Caco-2 (cell line): Measurements from ENCODE around the gene RBPJL. TPM values are rescaled to one million over a fixed set of nuclear protein-coding genes. Genes with fewer than 3 reads are reported as not detected.

Source experiments
- BruUV-seq: library from RNA; stranded (reverse); fragments of 400-500 nt; replicated peaks from 2 replicates; lab custom pipeline; 2021; lab: Mats Ljungman, UMichigan
- CTCF ChIA-PET: fragments of 300-600 bp; sonication (Branson Sonifier 250); formaldehyde crosslinking; loops from one replicate; lab custom pipeline; 2022; ENCODE audit warnings: antibody characterized with exemption; lab: Charles Lee
- POLR2A ChIA-PET: fragments of 300-600 bp; sonication (Branson Sonifier 250); formaldehyde crosslinking; loops from one replicate; lab custom pipeline; 2022; ENCODE audit warnings: antibody characterized with exemption; lab: Charles Lee
- DNase-seq, 2 experiments: peaks; one replicate each; pipeline versions ENCODE4 v3.0.0 to v3.0.0-alpha.2; 2020 to 2022
- H3K27me3 ChIP-seq: replicated peaks from 2 replicates; pipeline ENCODE4 v1.6.0; 2011; ENCODE audit warnings: low read length; ENCODE audit not compliant: control insufficient read depth, insufficient read depth
- H3K36me3 ChIP-seq: 2 replicates; pipeline ENCODE4 v1.5.1; 2011; ENCODE audit warnings: low read length; ENCODE audit not compliant: control insufficient read depth, insufficient read depth
- H3K4me1 ChIP-seq: fragments of 250-450 bp; sonication (Bioruptor Pico); 2 replicates; pipeline ENCODE4 v1.5.1; 2020; ENCODE audit warnings: mild to moderate bottlenecking
- H3K4me3 ChIP-seq: 2 replicates; pipeline ENCODE4 v1.5.1; 2011; ENCODE audit warnings: low read depth, mild to moderate bottlenecking, control low read depth, low read length
- H3K9me3 ChIP-seq: fragments of 250-450 bp; sonication (Bioruptor Pico); 2 replicates; pipeline ENCODE4 v1.5.1; 2020; ENCODE audit warnings: mild to moderate bottlenecking, moderate library complexity
- H3K27ac Mint-ChIP-seq: one replicate; pipeline ENCODE4 v1.8.0; 2022; ENCODE audit warnings: mixed read lengths; ENCODE audit not compliant: unreplicated experiment
- H3K27me3 Mint-ChIP-seq: one replicate; pipeline ENCODE4 v1.8.0; 2022; ENCODE audit warnings: mixed read lengths; ENCODE audit not compliant: insufficient read depth, unreplicated experiment
- H3K36me3 Mint-ChIP-seq: one replicate; pipeline ENCODE4 v1.8.0; 2022; ENCODE audit warnings: mild to moderate bottlenecking, mixed read lengths; ENCODE audit not compliant: insufficient read depth, unreplicated experiment
- H3K4me1 Mint-ChIP-seq: one replicate; pipeline ENCODE4 v1.8.0; 2022; ENCODE audit warnings: low read depth, mixed read lengths; ENCODE audit not compliant: unreplicated experiment
- H3K4me3 Mint-ChIP-seq: one replicate; pipeline ENCODE4 v1.8.0; 2022; ENCODE audit warnings: mild to moderate bottlenecking, moderate library complexity, mixed read lengths; ENCODE audit not compliant: unreplicated experiment
- H3K9me3 Mint-ChIP-seq: one replicate; pipeline ENCODE4 v1.8.0; 2022; ENCODE audit warnings: mixed read lengths; ENCODE audit not compliant: unreplicated experiment
- intact Hi-C: fragments of 100-400 bp; cut with micrococcal nuclease; formaldehyde crosslinking; loops from one replicate; pipeline ENCODE4 v1.10.0; 2022; ENCODE audit not compliant: unreplicated experiment
- total RNA-seq: library from RNA; stranded (reverse); gene quantifications from 2 replicates; pipeline ENCODE4 v1.2.3, GENCODE V29; 2022
- TF ChIP-seq, protein P1 (sequence below), 2 experiments: fragments of 200-600 bp in 1 of 2; IDR thresholded peaks; 1 replicate in 1 of 2; 2 replicates in 1 of 2; pipeline versions ENCODE4 v1.5.1 to v1.8.0; 2011 to 2022; ENCODE audit warnings: antibody characterized with exemption in 1 of 2, control low read depth in 1 of 2, inconsistent platforms in 1 of 2, low read depth in 1 of 2, low read length in 1 of 2, mild to moderate bottlenecking in 1 of 2, moderate library complexity in 1 of 2; ENCODE audit not compliant: insufficient read depth in 1 of 2, severe bottlenecking in 1 of 2, unreplicated experiment in 1 of 2

Gene RBPJL
- total RNA-seq, 1 experiment from 2014 or later: not detected

DNA sequence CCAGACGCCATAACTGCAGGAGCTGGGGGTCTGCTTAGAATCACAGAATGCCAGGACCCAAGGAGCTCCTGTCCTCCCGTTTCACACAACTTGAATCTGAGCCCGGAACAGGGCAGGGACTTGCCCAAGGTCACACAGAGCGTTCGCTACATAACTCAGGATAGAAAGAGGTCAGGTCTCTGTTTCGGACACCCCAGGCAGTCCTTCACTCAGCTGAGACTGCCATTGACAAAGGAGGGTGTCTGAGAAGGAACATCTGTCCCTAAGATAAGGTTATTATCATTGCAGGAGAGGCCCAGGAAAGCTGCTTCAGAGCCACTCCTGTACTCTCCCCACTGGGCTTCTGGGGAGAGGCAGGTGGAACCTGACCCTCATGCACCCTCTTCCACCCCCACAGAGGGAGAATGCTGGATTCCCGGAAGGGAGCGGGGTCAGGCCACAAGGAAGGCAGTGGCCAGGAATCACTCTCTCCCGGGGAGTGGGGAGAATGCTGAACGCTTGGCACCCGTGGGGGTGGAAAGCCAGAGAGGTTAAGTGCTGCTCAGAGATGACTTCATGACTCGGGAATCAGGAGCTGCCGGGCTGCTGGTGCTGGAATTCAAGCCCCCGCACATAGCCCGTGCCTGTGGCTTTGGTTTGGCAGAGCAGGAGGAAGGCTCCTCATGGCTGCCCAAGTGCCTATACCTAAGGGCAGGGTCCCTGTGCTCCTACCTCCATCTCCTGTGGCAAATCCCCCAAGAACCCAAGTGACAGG lies 30.9 kb downstream of the RBPJL start:
- H3K27ac Mint-ChIP-seq: peak overlapping the region; percentile 77
- peaks cover 99% of the 10 kb centered on the region for H3K36me3 Mint-ChIP-seq
- peak overlapping the region; percentile 4 for H3K4me3 Mint-ChIP-seq
- no peaks in the 10 kb centered on the region for H3K9me3 ChIP-seq
- H3K4me3 ChIP-seq: no peak overlapping the region
- TF ChIP-seq, protein P1, sequence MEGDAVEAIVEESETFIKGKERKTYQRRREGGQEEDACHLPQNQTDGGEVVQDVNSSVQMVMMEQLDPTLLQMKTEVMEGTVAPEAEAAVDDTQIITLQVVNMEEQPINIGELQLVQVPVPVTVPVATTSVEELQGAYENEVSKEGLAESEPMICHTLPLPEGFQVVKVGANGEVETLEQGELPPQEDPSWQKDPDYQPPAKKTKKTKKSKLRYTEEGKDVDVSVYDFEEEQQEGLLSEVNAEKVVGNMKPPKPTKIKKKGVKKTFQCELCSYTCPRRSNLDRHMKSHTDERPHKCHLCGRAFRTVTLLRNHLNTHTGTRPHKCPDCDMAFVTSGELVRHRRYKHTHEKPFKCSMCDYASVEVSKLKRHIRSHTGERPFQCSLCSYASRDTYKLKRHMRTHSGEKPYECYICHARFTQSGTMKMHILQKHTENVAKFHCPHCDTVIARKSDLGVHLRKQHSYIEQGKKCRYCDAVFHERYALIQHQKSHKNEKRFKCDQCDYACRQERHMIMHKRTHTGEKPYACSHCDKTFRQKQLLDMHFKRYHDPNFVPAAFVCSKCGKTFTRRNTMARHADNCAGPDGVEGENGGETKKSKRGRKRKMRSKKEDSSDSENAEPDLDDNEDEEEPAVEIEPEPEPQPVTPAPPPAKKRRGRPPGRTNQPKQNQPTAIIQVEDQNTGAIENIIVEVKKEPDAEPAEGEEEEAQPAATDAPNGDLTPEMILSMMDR (IDR thresholded peaks at IDR 0.05; ENCODE audit: insufficient read depth in 1 of 2, low read depth in 1 of 2, low read length in 1 of 2, severe bottlenecking in 1 of 2, unreplicated experiment in 1 of 2): no peak
- no peaks in the 10 kb centered on the region for H3K27me3 Mint-ChIP-seq
- BruUV-seq: no TSS peak
- peaks cover 67% of the 10 kb centered on the region for H3K4me1 Mint-ChIP-seq
- no peaks in the 10 kb centered on the region for H3K27me3 ChIP-seq
- peaks cover 18% of the 10 kb centered on the region for H3K36me3 ChIP-seq
- CTCF ChIA-PET: interaction anchor here (0.6 to 2.0 kb wide), 10 partner anchors 11 to 1506 kb away, joined by 3 to 17 read pairs (median 6); partner anchors contain the start of gene SYS1
- H3K9me3 Mint-ChIP-seq: no peaks in the 10 kb centered on the region
- intact Hi-C loops: no loop called here
- POLR2A ChIA-PET: interaction anchor here (0.9 to 1.5 kb wide), 3 partner anchors 10 to 26 kb away, joined by 4 to 8 read pairs (median 6); partner anchors contain the start of genes SDC4 and SYS1
- peaks cover 66% of the 10 kb centered on the region for H3K4me1 ChIP-seq
- peak in 1 of 2 experiments; percentile 70 for DNase-seq

DNA sequence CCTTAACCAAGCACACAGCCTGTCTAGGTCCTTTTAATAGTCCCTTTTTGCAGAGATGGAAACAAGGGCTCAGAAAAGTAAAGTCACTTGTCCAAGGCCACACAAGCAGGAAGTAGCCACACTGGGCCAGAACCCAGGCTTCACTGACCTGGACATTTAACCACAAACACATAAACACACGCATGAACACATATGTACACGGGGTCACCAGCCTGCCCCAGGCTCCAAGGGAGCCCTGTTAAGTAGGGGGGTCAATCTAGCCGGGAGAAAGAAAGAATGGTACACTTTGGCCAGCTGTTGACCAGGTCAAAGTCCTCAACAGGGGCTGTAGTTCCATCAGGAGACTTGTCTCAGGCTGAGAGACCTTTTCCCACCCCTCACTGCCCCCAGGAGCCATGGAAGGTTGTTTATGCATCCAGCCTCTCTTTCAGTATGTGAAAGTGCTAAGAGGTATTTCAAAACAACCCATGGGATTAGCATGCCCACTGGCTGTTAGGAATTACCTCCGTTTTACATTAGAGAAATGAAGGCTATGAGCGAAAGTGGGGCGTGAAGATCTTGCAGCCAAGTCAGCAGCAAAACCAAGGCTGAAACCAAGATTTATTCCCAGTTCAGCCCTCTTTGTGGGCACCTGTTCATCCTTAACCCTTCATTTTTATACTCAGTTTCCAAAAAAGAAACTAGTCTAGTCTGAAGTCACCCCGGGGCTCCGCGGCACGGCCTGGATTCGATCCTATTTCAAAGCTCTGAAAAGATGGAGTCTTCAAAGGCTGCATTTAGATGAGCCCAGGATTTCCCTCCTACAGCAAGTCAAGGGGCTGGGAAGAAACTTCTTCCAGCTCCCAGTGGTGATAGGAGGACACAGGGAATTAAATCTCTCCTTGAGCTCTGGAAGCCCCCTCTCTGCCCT lies 31.7 kb downstream of the RBPJL start:
- Histone ChIP-seq H3K4me3 (no peak overlapping the region), H3K9me3 (no peaks in the 10 kb centered on the region), H3K27me3 (no peaks in the 10 kb centered on the region), H3K36me3 (peaks cover 17% of the 10 kb centered on the region), H3K4me1 (peaks cover 74% of the 10 kb centered on the region)
- no TSS peak for BruUV-seq
- intact Hi-C loops: no loop called here
- Mint-ChIP-seq H3K9me3 (no peaks in the 10 kb centered on the region), H3K36me3 (peaks cover 99% of the 10 kb centered on the region), H3K27ac (peak overlapping the region; percentile 77), H3K4me1 (peaks cover 75% of the 10 kb centered on the region), H3K4me3 (peak overlapping the region; percentile 39), H3K27me3 (no peaks in the 10 kb centered on the region)
- no peak for DNase-seq
- ChIA-PET CTCF (interaction anchor here (0.6 to 1.9 kb wide), 5 partner anchors 14 to 1507 kb away, joined by 3 to 17 read pairs (median 8); partner anchors contain the start of gene SYS1), POLR2A (interaction anchor here (1.5 kb wide), 1 partner anchor 9 kb away, joined by 8 read pairs; the partner anchor contains the start of gene SDC4)
- TF ChIP-seq, protein P1 (IDR thresholded peaks at IDR 0.05; ENCODE audit: insufficient read depth in 1 of 2, low read depth in 1 of 2, low read length in 1 of 2, severe bottlenecking in 1 of 2, unreplicated experiment in 1 of 2): no peak

DNA sequence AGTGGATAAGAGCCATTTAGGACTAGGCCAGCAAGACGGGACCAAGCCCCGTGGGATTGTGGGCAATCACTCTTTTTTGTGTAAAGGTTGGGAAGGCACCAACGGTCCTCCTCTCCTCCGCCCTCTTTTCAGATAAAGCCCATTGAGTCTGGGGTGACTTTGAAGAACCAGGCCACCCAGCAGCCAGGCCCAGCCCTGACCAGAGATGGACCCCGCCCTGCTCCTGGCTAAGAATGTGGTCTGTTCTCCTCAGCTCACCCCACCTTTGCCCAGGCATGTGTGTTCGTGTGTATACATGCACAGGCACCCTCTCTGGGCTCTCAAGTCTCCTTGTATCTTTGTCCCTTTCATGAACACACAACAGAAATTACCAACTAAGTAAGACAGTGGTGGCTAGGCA lies 32.4 kb downstream of the RBPJL start:
- Histone ChIP-seq H3K4me1 (peaks cover 81% of the 10 kb centered on the region), H3K4me3 (no peak overlapping the region), H3K36me3 (peaks cover 17% of the 10 kb centered on the region), H3K9me3 (no peaks in the 10 kb centered on the region), H3K27me3 (no peaks in the 10 kb centered on the region)
- Mint-ChIP-seq H3K4me1 (peaks cover 82% of the 10 kb centered on the region), H3K9me3 (no peaks in the 10 kb centered on the region), H3K36me3 (peaks cover 100% of the 10 kb centered on the region), H3K27ac (peak overlapping the region; percentile 77), H3K4me3 (peak overlapping the region; percentile 39), H3K27me3 (no peaks in the 10 kb centered on the region)
- intact Hi-C loops: no loop called here
- POLR2A ChIA-PET: no interaction called here
- TF ChIP-seq, protein P1 (IDR thresholded peaks at IDR 0.05; ENCODE audit: insufficient read depth in 1 of 2, low read depth in 1 of 2, low read length in 1 of 2, severe bottlenecking in 1 of 2, unreplicated experiment in 1 of 2): no peak
- CTCF ChIA-PET: interaction anchor here (0.6 kb wide), 1 partner anchor 13 kb away, joined by 3 read pairs; no protein-coding TSS in a partner anchor
- BruUV-seq: no TSS peak
- no peak for DNase-seq
